A549 treated with DMSO at 1 μM for 4 hours (cell line): ENCODE results near the gene HLA-DRA. TPM values are rescaled to one million over a fixed set of nuclear protein-coding genes. Genes with fewer than 3 reads are reported as not detected.

Experiments used
- total RNA-seq: library from RNA; stranded (reverse); fragments of 200-300 nt; extraction: Qiagen RNA extraction; gene quantifications from 5 replicates; pipeline ENCODE4 v1.2.3, GENCODE V29; 2022; ENCODE audit warnings: low read depth

Gene HLA-DRA
- not detected in 5 replicates for total RNA-seq

GRCh38 chr6:32439602-32440214 is at the start of gene HLA-DRA:
HLA-DRA (plus strand) TSS chr6:32439887; CDS start chr6:32439951, 64 bp downstream.

GRCh38 chr6:32406857-32407256 is 32.8 kb upstream of the HLA-DRA start, which contains the start of gene BTNL2:
BTNL2 (minus strand) TSS chr6:32407181; CDS start chr6:32407123, 58 bp downstream.

Other genes starting within 250 kb of the HLA-DRA start
- gene PBX2, start 249.7 kb upstream of the HLA-DRA start, total RNA-seq: 17.0 to 21.1 TPM (median 18.5 TPM) in 5 replicates
- gene GPSM3, start 247.2 kb upstream of the HLA-DRA start, total RNA-seq: 0.24 to 0.55 TPM (median 0.34 TPM) in 5 replicates
- gene NOTCH4, start 215.8 kb upstream of the HLA-DRA start, total RNA-seq: 0.47 to 0.78 TPM (median 0.69 TPM) in 5 replicates
- gene TSBP1, start 68.0 kb upstream of the HLA-DRA start, total RNA-seq: not detected in 5 replicates
- gene BTNL2, start 32.7 kb upstream of the HLA-DRA start, total RNA-seq: not detected in 5 replicates
- not detected in 5 replicates for gene HLA-DRB5, start 90.4 kb downstream of the HLA-DRA start, total RNA-seq
- not detected in 5 replicates for gene HLA-DRB1, start 150.0 kb downstream of the HLA-DRA start, total RNA-seq
- gene HLA-DQA1, start 197.5 kb downstream of the HLA-DRA start, total RNA-seq: not detected in 5 replicates
- not detected in 5 replicates for gene HLA-DQB1, start 226.8 kb downstream of the HLA-DRA start, total RNA-seq